ENCODE data around the gene CD300LG. TPM values are rescaled to one million over a fixed set of nuclear protein-coding genes. Genes with fewer than 3 reads are reported as not detected.
"Not testable (repeated sequence)": the region's sequence is repeated elsewhere in the genome, so short reads cannot be mapped to it uniquely, and the experiment has no call there.

CD300LG gene
- polyA plus RNA-seq, 3 donors: 0.93 to 1.4 (median 0.94) TPM

DNA sequence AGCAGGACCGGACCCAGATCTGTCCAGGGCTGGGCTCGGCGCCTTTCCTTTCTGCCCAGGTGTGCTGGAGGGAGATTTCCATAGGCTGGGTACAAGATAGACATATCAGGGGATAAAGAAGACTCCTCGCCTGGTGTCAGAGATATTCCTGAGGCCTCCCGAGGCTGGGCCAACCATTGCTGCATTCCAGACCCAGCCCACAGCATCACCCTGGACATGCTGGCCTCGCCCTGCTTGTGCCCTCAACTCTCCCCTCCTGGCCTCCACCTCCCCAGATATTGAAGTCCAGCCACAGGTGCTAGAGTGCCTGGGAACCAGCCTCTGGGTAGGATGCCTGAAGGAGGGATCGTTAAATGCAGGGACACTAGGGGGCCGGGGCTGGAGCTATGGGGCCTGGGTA is 2.1 kb downstream of the CD300LG start:
- DNase-seq (ENCODE audit: low read depth in 3 of 3, low spot score in 2 of 3): no peak

DNA sequence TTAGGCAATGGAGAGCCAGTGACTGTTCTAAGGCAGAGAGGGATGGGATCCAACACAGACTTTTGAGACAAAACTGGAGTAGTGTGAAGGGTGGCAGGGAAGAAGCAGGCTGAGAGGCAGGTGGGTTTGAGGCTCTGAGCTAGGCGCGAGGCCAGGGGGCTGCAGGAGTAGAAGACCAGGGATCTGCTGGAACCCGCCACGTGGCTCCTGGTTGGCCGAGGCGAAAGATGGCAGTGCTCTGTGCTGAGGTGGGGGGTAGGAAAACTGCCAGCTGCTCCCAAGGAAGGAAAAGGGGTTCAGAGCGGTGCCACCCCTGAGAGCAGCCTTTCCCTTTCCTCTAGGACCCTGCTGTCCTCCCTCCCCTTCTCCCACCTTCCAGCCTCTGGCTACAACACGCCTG is 5.6 kb downstream of the CD300LG start:
- DNase-seq (ENCODE audit: low read depth in 3 of 3, low spot score in 2 of 3): no peak

DNA sequence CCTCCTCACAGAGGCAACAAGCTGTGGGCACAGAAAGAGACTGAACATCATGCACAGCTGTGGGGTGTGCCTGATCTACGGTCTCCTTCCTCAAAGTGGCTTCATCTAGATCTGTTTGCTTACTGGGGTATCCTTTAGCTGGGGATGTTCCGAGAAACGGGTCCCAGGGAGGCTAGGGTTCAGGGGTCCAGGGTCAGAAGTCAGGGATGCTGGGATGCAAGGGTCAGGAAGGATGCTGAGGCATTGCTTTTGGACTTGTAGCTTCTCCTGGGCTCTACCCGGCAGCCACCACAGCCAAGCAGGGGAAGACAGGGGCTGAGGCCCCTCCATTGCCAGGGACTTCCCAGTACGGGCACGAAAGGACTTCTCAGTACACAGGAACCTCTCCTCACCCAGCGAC is 6.6 kb downstream of the CD300LG start:
- DNase-seq (ENCODE audit: low read depth in 3 of 3, low spot score in 2 of 3): no peak

GRCh38 chr17:43854498-43854897 is 7.5 kb downstream of the CD300LG start:
- no peak for DNase-seq (ENCODE audit: low read depth in 3 of 3, low spot score in 2 of 3)

DNA sequence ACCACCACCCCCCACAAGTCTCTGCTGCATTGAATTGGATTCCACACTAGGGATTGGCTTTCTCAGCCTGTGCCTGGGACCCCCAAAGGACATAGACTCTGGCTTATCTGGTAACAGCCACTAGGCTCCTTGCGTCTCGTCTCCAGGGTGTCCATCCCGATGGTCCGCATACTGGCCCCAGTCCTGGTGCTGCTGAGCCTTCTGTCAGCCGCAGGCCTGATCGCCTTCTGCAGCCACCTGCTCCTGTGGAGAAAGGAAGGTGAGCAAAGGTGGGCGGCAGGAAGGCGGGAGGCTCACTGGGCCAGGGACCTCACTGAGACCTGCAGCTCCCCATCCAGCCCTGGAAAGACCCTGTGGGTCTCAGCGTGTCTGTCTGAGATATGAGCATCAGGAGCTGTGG is 8.1 kb downstream of the CD300LG start:
- no peak for DNase-seq (ENCODE audit: low read depth in 3 of 3, low spot score in 2 of 3)

DNA sequence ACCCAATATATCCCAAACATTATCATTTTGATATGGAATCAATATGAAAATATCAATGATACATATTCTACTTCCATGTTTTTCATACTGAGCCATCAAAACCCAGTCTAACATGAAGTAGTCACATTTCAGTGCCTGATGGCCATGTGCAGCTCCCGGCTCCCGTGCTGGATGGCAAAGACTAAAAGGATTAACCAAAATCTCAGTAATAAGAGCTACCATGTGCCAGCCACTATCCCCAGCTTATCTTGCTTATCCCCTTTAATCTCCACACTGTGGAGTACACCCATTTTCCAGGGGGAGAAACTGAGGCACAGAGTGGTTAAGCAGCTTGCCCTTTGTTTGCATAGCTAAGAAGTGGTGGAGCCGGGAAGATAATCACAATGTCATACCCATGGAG is 9.2 kb downstream of the CD300LG start:
- no peak for DNase-seq (ENCODE audit: low read depth in 3 of 3, low spot score in 2 of 3)

GRCh38 chr17:43857141-43857540 is 10.2 kb downstream of the CD300LG start:
- no peak for DNase-seq (ENCODE audit: low read depth in 3 of 3, low spot score in 2 of 3)

- no peak for DNase-seq (ENCODE audit: low read depth in 3 of 3, low spot score in 2 of 3)
Measured at GRCh38 chr17:43857957-43858600, 11.1 kb downstream of the CD300LG start.

GRCh38 chr17:43860077-43860725 is 13.2 kb downstream of the CD300LG start:
- no peak for DNase-seq (ENCODE audit: low read depth in 3 of 3, low spot score in 2 of 3)

- DNase-seq (ENCODE audit: low read depth in 3 of 3, low spot score in 2 of 3): no peak
Measured at GRCh38 chr17:43860927-43861622, 14.1 kb downstream of the CD300LG start.

DNA sequence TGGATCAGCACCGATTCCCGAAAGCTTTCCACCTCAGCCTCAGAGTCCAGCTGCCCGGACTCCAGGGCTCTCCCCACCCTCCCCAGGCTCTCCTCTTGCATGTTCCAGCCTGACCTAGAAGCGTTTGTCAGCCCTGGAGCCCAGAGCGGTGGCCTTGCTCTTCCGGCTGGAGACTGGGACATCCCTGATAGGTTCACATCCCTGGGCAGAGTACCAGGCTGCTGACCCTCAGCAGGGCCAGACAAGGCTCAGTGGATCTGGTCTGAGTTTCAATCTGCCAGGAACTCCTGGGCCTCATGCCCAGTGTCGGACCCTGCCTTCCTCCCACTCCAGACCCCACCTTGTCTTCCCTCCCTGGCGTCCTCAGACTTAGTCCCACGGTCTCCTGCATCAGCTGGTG is 15.0 kb downstream of the CD300LG start:
- no peak for DNase-seq (ENCODE audit: low read depth in 3 of 3, low spot score in 2 of 3)

DNA sequence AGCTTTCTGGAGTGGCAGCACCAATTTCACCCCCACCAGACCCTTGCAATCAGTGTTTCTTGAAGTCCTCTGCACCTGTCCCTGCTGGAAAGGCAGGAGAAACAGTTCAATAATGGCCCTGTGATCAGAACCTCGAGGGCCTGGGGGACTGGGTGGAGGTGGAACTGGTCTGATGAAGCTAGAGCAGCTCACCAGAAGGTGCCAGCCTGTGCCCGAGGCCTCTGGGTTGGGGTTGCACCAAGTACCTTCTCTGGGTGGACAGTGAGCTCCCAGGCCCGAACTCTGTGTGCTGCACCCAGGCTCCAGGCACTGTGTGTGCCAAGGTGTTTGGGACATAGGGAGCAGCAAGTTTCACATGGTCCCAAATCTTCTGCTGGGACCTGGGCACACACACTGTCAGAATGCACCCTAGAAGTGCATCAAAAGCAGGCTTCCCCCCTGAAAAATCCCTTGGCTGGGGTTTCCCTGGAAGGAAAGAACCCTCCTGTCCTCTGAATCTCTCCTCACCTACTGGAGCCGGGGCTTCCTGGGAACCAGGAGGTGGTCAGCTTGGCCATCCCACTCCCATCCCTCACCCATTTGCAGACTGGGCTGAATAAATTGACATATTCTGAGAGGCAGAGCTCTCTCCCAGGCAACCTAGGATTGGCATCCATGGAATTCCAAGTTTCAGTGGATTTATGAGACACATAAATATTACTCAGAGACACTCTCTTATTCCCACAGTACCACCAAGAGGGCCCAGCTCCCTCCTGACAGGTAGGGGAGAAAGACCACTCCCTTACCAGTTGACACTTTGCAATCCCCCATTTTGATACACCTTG is 17.4 kb downstream of the CD300LG start:
- no peak for DNase-seq (ENCODE audit: low read depth in 3 of 3, low spot score in 2 of 3)

GRCh38 chr17:43868226-43868994 is 21.4 kb downstream of the CD300LG start:
- no peak for DNase-seq (ENCODE audit: low read depth in 3 of 3, low spot score in 2 of 3)

DNA sequence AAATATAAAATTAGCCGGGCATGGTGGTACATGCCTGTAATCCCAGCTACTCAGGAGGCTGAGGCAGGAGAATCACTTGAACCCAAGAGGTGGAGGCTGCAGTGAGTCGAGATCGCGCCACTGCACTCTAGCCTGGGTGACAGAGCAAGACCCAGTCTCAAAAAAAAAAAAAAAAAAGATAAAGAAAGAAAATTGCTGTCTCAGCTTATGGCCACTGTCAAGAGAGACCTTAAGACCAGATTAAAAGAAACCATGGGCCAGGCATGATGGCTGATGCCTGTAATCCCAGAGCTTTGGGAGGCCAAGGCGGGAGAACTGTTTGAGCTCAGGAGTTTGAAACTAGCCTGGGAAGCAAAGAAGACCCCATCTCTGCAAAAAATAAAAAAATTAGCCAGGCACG is 22.1 kb downstream of the CD300LG start:
- DNase-seq (ENCODE audit: low read depth in 3 of 3, low spot score in 2 of 3): not testable (repeated sequence)

DNA sequence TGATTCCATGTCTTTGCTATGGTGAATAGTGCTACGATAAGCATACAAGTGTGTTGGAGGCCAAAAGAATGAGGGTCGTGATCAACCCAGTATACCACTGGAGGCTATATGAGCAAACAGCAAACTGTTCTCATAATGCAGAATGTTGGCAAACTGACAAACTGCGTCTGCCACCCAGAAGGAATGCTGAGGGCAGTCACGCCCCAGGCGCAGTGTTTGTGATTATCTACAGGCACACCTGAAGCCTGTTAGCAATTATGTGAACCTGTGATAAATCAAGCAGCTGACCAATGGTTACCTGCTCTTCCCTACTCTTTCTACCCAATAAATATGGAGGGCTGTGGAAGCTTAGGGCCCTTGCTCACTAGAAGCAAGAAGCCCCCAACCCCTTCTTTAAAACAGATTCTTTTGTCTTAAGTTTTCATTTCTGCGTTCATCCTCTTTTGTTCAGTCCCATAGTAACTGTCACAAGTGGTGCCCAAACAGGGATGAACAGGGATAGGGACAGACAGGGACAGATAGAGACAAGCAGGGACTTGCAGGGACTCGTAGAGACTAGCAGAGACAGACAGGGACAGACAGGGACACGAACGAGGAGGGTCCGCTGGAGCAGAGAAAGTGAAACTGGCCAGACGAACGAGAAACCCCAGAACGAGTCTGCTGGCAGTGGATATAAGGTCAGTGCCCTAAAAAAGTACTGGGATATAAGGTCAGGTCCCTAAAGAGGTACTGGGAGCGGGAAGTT is 25.1 kb downstream of the CD300LG start:
- DNase-seq (ENCODE audit: low read depth in 3 of 3, low spot score in 2 of 3): no peak

GRCh38 chr17:43873091-43873490 is 26.1 kb downstream of the CD300LG start:
- DNase-seq (ENCODE audit: low read depth in 3 of 3, low spot score in 2 of 3): no peak

GRCh38 chr17:43873815-43874214 is 26.8 kb downstream of the CD300LG start:
- no peak for DNase-seq (ENCODE audit: low read depth in 3 of 3, low spot score in 2 of 3)

GRCh38 chr17:43874293-43874692 is 27.3 kb downstream of the CD300LG start:
- no peak for DNase-seq (ENCODE audit: low read depth in 3 of 3, low spot score in 2 of 3)

- DNase-seq (ENCODE audit: low read depth in 3 of 3, low spot score in 2 of 3): no peak
Measured at GRCh38 chr17:43875476-43876147, 28.6 kb downstream of the CD300LG start.

All from right renal cortex interstitium (tissue), 3 donors.